Activated CD4-positive, alpha-beta memory T cell treated with anti-CD3 and anti-CD28 coated beads for 36 hours (primary cell): ENCODE results near the gene IGF2BP2. TPM values are rescaled to one million over a fixed set of nuclear protein-coding genes. Genes with fewer than 3 reads are reported as not detected.

ENCODE experiments used
- CTCF ChIA-PET: fragments of 350-600 bp; sonication (Branson Sonifier 250); formaldehyde crosslinking; loops from one replicate; lab custom pipeline; 2021; ENCODE audit warnings: antibody characterized with exemption, inconsistent platforms; lab: Charles Lee
- POLR2A ChIA-PET: fragments of 350-600 bp; sonication (Branson Sonifier 250); formaldehyde crosslinking; loops from one replicate; lab custom pipeline; 2021; ENCODE audit warnings: antibody characterized with exemption; lab: Charles Lee
- DNase-seq: peaks from one replicate; pipeline ENCODE4 v3.0.0-alpha.2; 2020
- H3K27ac Mint-ChIP-seq: one replicate; pipeline ENCODE4 v1.8.0; 2021; ENCODE audit warnings: mixed read lengths
- H3K27me3 Mint-ChIP-seq: one replicate; pipeline ENCODE4 v1.8.0; 2021; ENCODE audit warnings: mixed read lengths
- H3K36me3 Mint-ChIP-seq: one replicate; pipeline ENCODE4 v1.8.0; 2021; ENCODE audit warnings: mixed read lengths
- H3K4me1 Mint-ChIP-seq: one replicate; pipeline ENCODE4 v1.8.0; 2021; ENCODE audit warnings: low read depth, mixed read lengths
- H3K4me3 Mint-ChIP-seq: one replicate; pipeline ENCODE4 v1.8.0; 2021; ENCODE audit warnings: mild to moderate bottlenecking, mixed read lengths
- H3K9me3 Mint-ChIP-seq: one replicate; pipeline ENCODE4 v1.8.0; 2021; ENCODE audit warnings: mixed read lengths
- intact Hi-C: fragments of 100-400 bp; cut with micrococcal nuclease; formaldehyde crosslinking; loops from one replicate; pipeline ENCODE4 v1.15.1; 2023
- total RNA-seq, 2 experiments: library from RNA; stranded (reverse); gene quantifications; one replicate each; pipeline ENCODE4 v1.2.3, GENCODE V29; 2021

The IGF2BP2 gene
- total RNA-seq, 2 experiments from 2014 or later = 0.29 to 0.55 TPM

DNA sequence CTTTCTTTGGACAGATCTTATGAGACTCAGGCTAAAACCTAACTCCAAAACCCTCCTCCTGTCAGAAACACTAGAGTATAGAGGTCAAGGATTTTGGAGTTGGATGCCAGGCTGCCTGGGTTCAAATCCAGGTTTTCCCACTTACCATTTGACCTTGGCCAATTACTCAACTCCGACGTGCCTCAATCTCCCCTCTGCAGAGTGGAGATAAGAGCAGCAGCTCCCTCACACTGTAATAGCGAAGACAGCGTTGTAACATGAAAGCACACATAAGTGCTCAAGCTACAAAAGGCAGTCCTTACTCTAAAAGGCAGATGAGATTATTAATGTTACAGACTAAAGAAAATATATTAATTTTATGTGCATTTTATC is 90.1 kb downstream of the IGF2BP2 start:
- H3K4me3 Mint-ChIP-seq = no peak overlapping the region
- intact Hi-C loops = no loop called here

DNA sequence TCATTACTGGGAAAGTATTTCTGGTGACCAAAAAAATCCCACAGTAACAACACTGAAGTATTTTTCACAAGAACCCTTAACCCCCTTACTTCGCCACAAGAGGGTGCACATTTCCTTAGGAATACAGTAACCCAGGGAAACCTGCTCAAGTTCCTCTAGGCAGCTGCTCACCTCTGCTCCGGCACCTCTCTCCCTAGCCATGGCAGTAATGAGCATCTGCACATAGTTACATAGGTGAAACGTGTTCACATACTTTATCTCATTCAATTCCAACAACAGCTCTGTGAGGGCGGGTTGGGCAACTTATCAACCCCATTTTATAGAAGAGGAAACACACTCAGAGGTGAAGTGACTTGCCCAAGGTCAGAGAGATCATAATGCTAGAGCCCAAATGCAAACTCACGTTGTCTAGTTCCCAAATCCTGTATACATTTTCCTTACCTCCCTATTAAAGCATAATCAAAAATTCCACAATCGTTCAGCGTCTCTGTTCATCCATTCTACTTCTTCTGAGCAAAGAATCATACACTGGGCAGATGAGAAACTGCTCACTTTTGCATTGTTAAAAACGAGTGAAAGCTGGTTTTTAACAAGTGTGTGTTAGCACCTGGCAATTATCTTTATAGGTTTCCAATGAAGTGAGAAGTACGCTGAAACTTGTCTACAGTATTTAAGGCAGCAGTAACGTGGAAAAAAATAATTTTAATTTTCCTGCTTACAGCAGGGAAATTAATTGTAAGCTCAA is 90.7 kb downstream of the IGF2BP2 start:
- Mint-ChIP-seq H3K27ac (no peak overlapping the region), H3K9me3 (no peaks in the 10 kb centered on the region), H3K4me1 (no peaks in the 10 kb centered on the region), H3K4me3 (no peak overlapping the region), H3K27me3 (peaks cover 8% of the 10 kb centered on the region), H3K36me3 (no peaks in the 10 kb centered on the region)
- intact Hi-C loops = no loop called here
- peak; percentile 11 for DNase-seq
- CTCF ChIA-PET = interaction anchor here (2.1 to 3.1 kb wide), 2 partner anchors 35 to 73 kb away, joined by 8 to 15 read pairs; no protein-coding TSS in a partner anchor
- POLR2A ChIA-PET = no interaction called here

More for the DNA sequence above, 90.1 kb downstream of the IGF2BP2 start:
- no peaks in the 10 kb centered on the region for H3K4me1 Mint-ChIP-seq
- no peak for DNase-seq
- CTCF ChIA-PET = interaction anchor here (2.1 to 3.1 kb wide), 2 partner anchors 34 to 74 kb away, joined by 8 to 15 read pairs; no protein-coding TSS in a partner anchor
- POLR2A ChIA-PET = no interaction called here
- no peaks in the 10 kb centered on the region for H3K9me3 Mint-ChIP-seq
- H3K36me3 Mint-ChIP-seq = no peaks in the 10 kb centered on the region
- no peak overlapping the region for H3K27ac Mint-ChIP-seq
- peaks cover 8% of the 10 kb centered on the region for H3K27me3 Mint-ChIP-seq

DNA sequence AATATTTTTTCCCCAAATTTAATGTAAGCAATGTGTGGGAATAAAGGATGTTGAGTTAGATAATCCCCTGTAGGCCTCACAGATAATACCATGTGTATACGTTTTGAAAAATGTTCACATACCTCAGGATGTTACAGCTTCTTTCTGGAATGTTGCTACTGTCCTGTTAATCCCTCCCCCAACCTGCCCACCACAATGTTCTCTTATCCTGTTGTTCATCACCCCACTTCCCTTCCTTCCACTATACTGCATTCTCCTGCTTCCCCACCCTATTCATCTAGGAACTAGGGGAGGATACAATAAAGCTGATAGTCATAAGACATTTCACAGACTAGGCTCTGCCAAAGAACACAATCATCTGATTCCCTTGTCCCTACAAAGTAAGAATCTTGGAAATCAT is 92.1 kb downstream of the IGF2BP2 start:
- Mint-ChIP-seq H3K27me3 (peaks cover 8% of the 10 kb centered on the region), H3K4me3 (no peak overlapping the region), H3K4me1 (no peaks in the 10 kb centered on the region), H3K9me3 (no peaks in the 10 kb centered on the region), H3K27ac (no peak overlapping the region), H3K36me3 (no peaks in the 10 kb centered on the region)
- DNase-seq = no peak
- intact Hi-C loops = no loop called here
- ChIA-PET CTCF (interaction anchor here (2.1 to 3.1 kb wide), 2 partner anchors 36 to 72 kb away, joined by 8 to 15 read pairs; no protein-coding TSS in a partner anchor), POLR2A (no interaction called here)

DNA sequence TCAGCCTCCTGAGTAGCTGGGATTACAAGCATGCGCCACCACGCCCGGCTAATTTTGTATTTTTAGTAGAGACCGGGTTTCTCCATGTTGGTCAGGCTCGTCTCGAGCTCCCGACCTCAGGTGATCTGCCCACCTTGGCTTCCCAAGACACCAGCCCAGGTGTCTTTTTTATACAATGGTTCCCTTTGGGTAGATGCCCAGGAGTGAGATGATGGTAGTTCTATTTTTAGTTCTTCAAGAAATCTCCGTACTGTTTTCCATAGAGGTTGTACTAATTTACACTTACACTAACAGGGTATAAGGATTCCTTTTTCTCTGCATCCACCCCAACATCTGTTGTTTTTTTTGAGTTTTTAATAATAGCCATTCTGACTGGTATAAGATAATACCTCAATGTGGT is 94.3 kb downstream of the IGF2BP2 start:
- intact Hi-C loops = no loop called here
- Mint-ChIP-seq H3K36me3 (no peaks in the 10 kb centered on the region), H3K4me1 (no peaks in the 10 kb centered on the region), H3K9me3 (no peaks in the 10 kb centered on the region), H3K4me3 (no peak overlapping the region), H3K27ac (no peak overlapping the region), H3K27me3 (peaks cover 8% of the 10 kb centered on the region)
- DNase-seq = no peak
- CTCF ChIA-PET = interaction anchor here (1.3 kb wide), 1 partner anchor 41 kb away, joined by 3 read pairs; no protein-coding TSS in a partner anchor
- POLR2A ChIA-PET = no interaction called here

DNA sequence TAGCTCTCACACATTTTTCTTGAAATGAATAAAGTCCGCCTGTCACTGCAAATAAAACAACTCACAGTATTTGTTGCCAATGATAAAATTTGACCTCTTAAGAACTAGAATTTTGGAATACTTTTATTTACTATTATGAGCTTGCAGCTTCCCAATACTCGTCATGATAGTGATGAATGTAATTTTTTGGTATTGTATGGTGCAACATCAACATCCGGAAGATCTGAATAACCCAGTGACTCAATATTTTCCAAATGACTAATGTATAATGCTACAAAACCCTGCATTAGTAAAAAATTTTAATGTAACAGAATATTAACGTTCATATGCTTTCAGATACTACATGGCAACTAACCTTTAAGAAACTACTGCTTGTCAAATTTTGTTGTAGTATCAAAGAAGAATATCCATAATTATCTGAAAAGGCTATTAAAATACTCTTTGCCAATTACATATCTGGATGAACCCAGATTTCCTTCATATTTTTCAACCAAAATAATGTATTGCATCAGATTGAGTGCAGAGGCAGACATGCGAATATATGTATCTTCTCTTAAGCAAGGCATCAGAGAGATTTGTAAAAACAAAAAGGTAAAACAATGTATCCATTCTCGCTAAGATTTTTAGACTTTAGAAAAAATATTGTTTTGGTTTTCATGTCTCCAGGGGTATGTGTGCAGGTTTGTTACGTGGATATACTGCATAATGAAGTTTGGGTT is 95.3 kb downstream of the IGF2BP2 start:
- ChIA-PET POLR2A (no interaction called here), CTCF (interaction anchor here (0.6 to 1.4 kb wide), 2 partner anchors 39 to 247 kb away, joined by 3 read pairs; no protein-coding TSS in a partner anchor)
- Mint-ChIP-seq H3K4me1 (no peaks in the 10 kb centered on the region), H3K36me3 (no peaks in the 10 kb centered on the region), H3K4me3 (no peak overlapping the region), H3K27ac (no peak overlapping the region), H3K9me3 (no peaks in the 10 kb centered on the region), H3K27me3 (peaks cover 8% of the 10 kb centered on the region)
- intact Hi-C loops = no loop called here
- no peak for DNase-seq

DNA sequence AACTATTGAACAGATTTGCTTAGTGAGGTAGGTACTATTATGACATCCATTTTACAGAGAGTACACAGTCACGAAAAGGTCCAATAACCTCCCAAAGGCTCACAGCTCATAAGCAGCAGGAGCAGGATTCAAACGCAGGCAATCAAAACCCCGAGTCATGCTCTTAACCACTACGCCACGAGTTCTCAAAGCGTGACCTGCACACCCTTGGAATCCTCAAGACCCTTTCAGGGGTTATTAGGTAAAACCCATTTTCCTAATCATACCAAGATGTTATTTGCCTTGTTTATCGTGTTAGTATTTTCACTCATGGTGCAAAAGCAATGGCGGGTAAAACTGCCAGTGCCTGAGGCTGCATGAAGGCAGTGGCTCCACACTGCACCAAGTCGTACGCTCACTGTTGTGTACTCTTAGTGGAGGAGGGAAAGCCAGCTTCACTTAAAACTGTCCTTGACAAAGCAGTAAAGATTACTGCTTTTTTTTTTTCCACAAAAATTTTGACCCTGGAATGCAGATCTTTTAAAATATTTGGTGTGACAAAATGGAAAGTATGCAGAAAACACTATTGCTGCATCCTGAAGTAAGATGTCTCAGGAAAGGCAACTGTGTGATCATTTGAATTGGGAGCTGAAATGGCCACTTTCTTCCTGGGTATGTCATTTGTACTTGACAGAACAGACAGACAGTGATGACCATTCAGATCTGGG is 96.1 kb downstream of the IGF2BP2 start:
- no peak for DNase-seq
- Mint-ChIP-seq H3K36me3 (no peaks in the 10 kb centered on the region), H3K9me3 (no peaks in the 10 kb centered on the region), H3K27ac (no peak overlapping the region), H3K4me1 (no peaks in the 10 kb centered on the region), H3K27me3 (peaks cover 8% of the 10 kb centered on the region), H3K4me3 (no peak overlapping the region)
- ChIA-PET POLR2A (no interaction called here), CTCF (interaction anchor here (1.4 kb wide), 1 partner anchor 40 kb away, joined by 3 read pairs; no protein-coding TSS in a partner anchor)
- intact Hi-C loops = no loop called here

DNA sequence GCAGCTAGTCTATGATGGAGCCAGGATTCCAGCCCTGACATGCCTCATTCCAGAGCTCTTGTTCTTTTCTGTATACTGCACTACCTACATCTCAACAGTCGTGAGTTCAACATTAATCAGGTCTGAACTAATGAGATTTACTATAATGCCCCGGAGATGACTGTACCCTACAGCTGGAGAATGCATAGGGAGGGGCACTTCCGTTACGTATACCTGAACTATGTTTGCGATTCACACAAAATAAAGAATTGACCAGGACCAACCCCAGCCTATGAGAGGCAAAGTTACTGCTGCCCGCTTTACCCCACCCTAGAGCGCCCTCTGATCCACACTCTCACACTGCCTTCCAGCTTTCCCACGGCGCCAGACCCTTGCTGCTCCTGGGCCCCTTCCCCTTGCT is 97.0 kb downstream of the IGF2BP2 start:
- no peaks in the 10 kb centered on the region for H3K36me3 Mint-ChIP-seq
- no peaks in the 10 kb centered on the region for H3K9me3 Mint-ChIP-seq
- ChIA-PET CTCF (interaction anchor here (1.4 kb wide), 1 partner anchor 41 kb away, joined by 3 read pairs; no protein-coding TSS in a partner anchor), POLR2A (no interaction called here)
- peaks cover 7% of the 10 kb centered on the region for H3K27me3 Mint-ChIP-seq
- DNase-seq = no peak
- H3K4me1 Mint-ChIP-seq = no peaks in the 10 kb centered on the region
- H3K27ac Mint-ChIP-seq = no peak overlapping the region
- H3K4me3 Mint-ChIP-seq = no peak overlapping the region
- intact Hi-C loops = no loop called here

DNA sequence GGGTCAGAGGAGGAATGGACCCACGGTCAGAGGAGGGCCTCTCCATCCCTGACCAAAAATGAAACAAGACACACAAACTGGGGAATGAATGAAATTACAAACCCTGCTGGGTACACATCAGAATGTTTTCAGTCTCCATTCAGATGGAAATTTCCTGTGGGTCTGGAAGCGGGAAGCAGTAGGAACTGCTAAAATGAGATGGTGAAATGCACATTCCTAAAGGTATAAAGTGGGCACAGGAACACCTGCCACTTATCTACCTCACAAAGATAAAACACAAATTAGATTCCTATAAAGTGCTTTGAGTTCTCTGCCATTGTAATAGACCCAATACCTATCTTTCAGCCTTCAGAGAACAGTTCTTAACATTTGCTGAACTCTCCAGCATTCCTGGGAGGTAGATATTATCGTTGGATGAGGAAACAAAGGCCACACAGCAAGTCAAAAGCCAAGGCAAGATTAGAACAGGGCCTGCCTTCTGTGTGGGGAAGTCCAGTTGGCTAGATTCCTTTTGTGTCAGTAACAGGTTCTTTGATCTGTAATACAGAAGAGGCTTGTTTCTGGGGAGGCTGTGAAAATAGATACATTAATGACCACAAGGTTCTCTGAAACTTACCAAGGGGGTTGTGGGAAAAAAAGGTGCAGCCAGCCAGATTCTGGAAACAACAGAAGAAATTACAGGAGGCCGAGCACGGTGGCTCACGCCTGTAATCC is 98.4 kb downstream of the IGF2BP2 start:
- no peak overlapping the region for H3K27ac Mint-ChIP-seq
- intact Hi-C loops = no loop called here
- H3K36me3 Mint-ChIP-seq = no peaks in the 10 kb centered on the region
- POLR2A ChIA-PET = no interaction called here
- H3K4me3 Mint-ChIP-seq = no peak overlapping the region
- H3K27me3 Mint-ChIP-seq = peaks cover 7% of the 10 kb centered on the region
- no peaks in the 10 kb centered on the region for H3K9me3 Mint-ChIP-seq
- no peaks in the 10 kb centered on the region for H3K4me1 Mint-ChIP-seq
- DNase-seq = no peak
- CTCF ChIA-PET = no interaction called here

DNA sequence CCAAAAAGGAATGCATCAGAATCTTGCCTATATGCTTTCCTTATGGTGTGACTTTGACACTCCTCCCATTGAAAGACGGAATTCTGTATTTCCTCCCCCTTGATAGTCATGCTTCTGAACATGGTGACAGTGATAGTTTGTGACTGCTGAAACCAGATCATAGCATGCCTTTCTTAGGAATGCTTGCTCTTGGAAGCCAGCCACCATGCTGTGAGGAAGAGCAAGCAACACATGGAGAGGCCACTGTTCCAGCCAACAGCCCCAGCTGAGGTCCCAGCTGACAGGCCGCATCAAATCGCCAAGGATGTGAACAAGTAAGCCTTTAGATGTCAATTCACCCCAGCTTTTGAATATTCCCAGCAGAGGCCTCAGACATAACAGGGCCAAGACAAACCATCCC is 100.1 kb downstream of the IGF2BP2 start:
- Mint-ChIP-seq H3K4me1 (no peaks in the 10 kb centered on the region), H3K9me3 (no peaks in the 10 kb centered on the region), H3K36me3 (no peaks in the 10 kb centered on the region), H3K27ac (no peak overlapping the region), H3K27me3 (peaks cover 3% of the 10 kb centered on the region), H3K4me3 (no peak overlapping the region)
- intact Hi-C loops = no loop called here
- ChIA-PET POLR2A (no interaction called here), CTCF (no interaction called here)
- DNase-seq = no peak

DNA sequence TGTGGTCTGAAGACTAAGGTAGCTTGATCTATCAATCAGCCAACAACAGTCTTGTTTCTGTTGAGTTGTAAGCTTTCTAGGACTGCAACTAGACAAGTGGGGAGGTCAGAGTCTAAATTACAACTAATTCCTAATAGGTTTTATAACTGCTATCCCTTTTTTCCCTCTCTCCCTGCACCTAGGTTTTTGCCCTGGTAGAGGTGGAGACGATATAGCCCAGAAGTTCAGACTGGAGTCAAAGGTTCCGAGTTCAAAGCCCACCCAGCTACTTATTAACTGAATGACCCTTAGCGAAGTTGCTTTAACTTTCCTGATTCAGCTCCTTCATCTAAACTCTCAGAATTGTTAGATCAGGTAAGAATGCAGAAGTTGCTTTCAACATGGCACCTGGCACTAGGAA is 100.6 kb downstream of the IGF2BP2 start:
- ChIA-PET CTCF (no interaction called here), POLR2A (no interaction called here)
- Mint-ChIP-seq H3K36me3 (no peaks in the 10 kb centered on the region), H3K4me1 (no peaks in the 10 kb centered on the region), H3K27me3 (peaks cover 3% of the 10 kb centered on the region), H3K4me3 (no peak overlapping the region), H3K9me3 (no peaks in the 10 kb centered on the region), H3K27ac (no peak overlapping the region)
- DNase-seq = no peak
- intact Hi-C loops = no loop called here

DNA sequence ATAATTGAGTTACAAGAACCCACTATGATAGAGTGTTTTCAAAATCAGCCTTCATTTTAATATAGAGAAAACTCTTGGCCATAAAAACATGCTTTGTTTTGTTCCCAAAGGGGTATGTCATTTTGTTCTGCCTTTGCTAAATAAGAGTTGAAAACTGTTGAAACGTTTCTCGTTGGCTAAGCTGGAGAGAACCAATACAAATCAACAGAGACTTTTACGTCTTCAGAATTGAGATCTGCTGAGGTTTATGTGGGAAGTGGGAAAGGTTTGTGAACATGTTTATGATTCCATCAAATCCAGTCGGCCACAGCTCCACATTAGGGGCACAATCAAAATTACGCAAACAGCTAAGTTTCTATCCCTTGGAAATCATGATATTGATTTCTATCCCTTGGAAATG is 102.0 kb downstream of the IGF2BP2 start:
- H3K27ac Mint-ChIP-seq = no peak overlapping the region
- peaks cover 3% of the 10 kb centered on the region for H3K27me3 Mint-ChIP-seq
- no peak for DNase-seq
- H3K36me3 Mint-ChIP-seq = no peaks in the 10 kb centered on the region
- ChIA-PET POLR2A (no interaction called here), CTCF (interaction anchor here (1.3 kb wide), 1 partner anchor 63 kb away, joined by 3 read pairs; no protein-coding TSS in a partner anchor)
- H3K4me3 Mint-ChIP-seq = no peak overlapping the region
- intact Hi-C loops = no loop called here
- no peaks in the 10 kb centered on the region for H3K9me3 Mint-ChIP-seq
- no peaks in the 10 kb centered on the region for H3K4me1 Mint-ChIP-seq
